Spleen (tissue), 7 donors: Measurements from ENCODE around the gene FCHO1.

Source experiments
- CTCF ChIP-seq, 11 experiments: fragments of 200-600 bp in 7 of 11; fragments of 450-650 bp in 4 of 11; sonication (generic) in 4 of 11; IDR thresholded peaks in 8 of 11; conservative IDR thresholded peaks in 3 of 11; 1 replicate in 7 of 11; 2 replicates in 4 of 11; pipeline versions ENCODE4 v1.4.0 to v1.8.0; 2016 to 2021; ENCODE audit warnings: antibody characterized with exemption in 11 of 11, inconsistent platforms in 4 of 11, mild to moderate bottlenecking in 1 of 11
- POLR2AphosphoS5 ChIP-seq, 3 donors: sonication (generic); formaldehyde crosslinking; IDR thresholded peaks; one replicate each; pipeline ENCODE4 v1.5.1; 2017; ENCODE audit warnings: antibody characterized with exemption in 3 of 3
- donor health status: DM: no; HTN: no; CAD: no; lungs with moderate emphysema.
- donor health status: DM: no; HTN: no; CAD: no.
- donor health status: DM: no; HTN: no; CAD: no.

- TF ChIP-seq CTCF (IDR thresholded peaks at IDR 0.05 in 8 of 11, conservative IDR thresholded peaks at IDR 0.05 in 3 of 11): peak in 5 of 11 experiments; percentile 6 to 25 (median 19)
- TF ChIP-seq POLR2AphosphoS5 (IDR thresholded peaks at IDR 0.05): no peak
Measured at GRCh38 chr19:17754634-17755442, 3.6 kb downstream of the FCHO1 start.
